ENCODE data around the gene NT5C3A. TPM values are rescaled to one million over a fixed set of nuclear protein-coding genes. Genes with fewer than 3 reads are reported as not detected.

NT5C3A gene
- total and polyA plus RNA-seq, 3 donors from 2014 or later: 18.9 to 23.8 (median 19.5) TPM

- Histone ChIP-seq H3K4me3 (no peak overlapping the region), H3K27ac (no peak overlapping the region), H3K9me3 (no peaks in the 10 kb centered on the region), H3K4me1 (no peaks in the 10 kb centered on the region), H3K27me3 (no peaks in the 10 kb centered on the region), H3K36me3 (ENCODE audit: low read depth, missing control alignments) (no peaks in the 10 kb centered on the region)
- TF ChIP-seq CTCF (IDR thresholded peaks at IDR 0.05) (no peak), POLR2A (IDR thresholded peaks at IDR 0.05) (no peak)
- intact Hi-C loops (cut with DNase I; ENCODE audit: low total_unique reads): no loop called here
- 73 to 76% methylated on average over 7 of the region's 7 CpGs for WGBS, 2 donors
- no peak for DNase-seq
These were observed 26.6 kb upstream of the NT5C3A start for GRCh38 chr7:33089142-33089541.

GRCh38 chr7:33087858-33088257, 25.3 kb upstream of the NT5C3A start:
- Histone ChIP-seq H3K4me1 (no peaks in the 10 kb centered on the region), H3K9me3 (no peaks in the 10 kb centered on the region), H3K27ac (no peak overlapping the region), H3K4me3 (no peak overlapping the region), H3K36me3 (ENCODE audit: low read depth, missing control alignments) (no peaks in the 10 kb centered on the region), H3K27me3 (no peaks in the 10 kb centered on the region)
- WGBS, 2 donors: 85 to 87% methylated on average over 2 of the region's 2 CpGs
- intact Hi-C loops (cut with DNase I; ENCODE audit: low total_unique reads): no loop called here
- no peak for DNase-seq
- TF ChIP-seq POLR2A (IDR thresholded peaks at IDR 0.05) (no peak), CTCF (IDR thresholded peaks at IDR 0.05) (no peak)

- TF ChIP-seq CTCF (IDR thresholded peaks at IDR 0.05) (no peak), POLR2A (IDR thresholded peaks at IDR 0.05) (no peak)
- no peaks in the 10 kb centered on the region for H3K27me3 ChIP-seq
- no peak for DNase-seq
- H3K9me3 ChIP-seq: no peaks in the 10 kb centered on the region
- no peaks in the 10 kb centered on the region for H3K4me1 ChIP-seq
- 71 to 72% methylated on average over 2 of the region's 2 CpGs for WGBS, 2 donors
- no peak overlapping the region for H3K4me3 ChIP-seq
- H3K27ac ChIP-seq: no peak overlapping the region
- H3K36me3 ChIP-seq (ENCODE audit: low read depth, missing control alignments): no peaks in the 10 kb centered on the region
- intact Hi-C loops (cut with DNase I; ENCODE audit: low total_unique reads): no loop called here
These were observed 24.8 kb upstream of the NT5C3A start for GRCh38 chr7:33087356-33087755.

GRCh38 chr7:33079763-33080690, 17.5 kb upstream of the NT5C3A start:
- intact Hi-C loops (cut with DNase I; ENCODE audit: low total_unique reads): no loop called here
- Histone ChIP-seq H3K4me1 (no peaks in the 10 kb centered on the region), H3K36me3 (ENCODE audit: low read depth, missing control alignments) (no peaks in the 10 kb centered on the region), H3K27ac (no peak overlapping the region), H3K9me3 (no peaks in the 10 kb centered on the region), H3K27me3 (no peaks in the 10 kb centered on the region), H3K4me3 (no peak overlapping the region)
- no peak for DNase-seq
- WGBS, 2 donors: 88 to 90% methylated on average over 8 to 9 of the region's 9 CpGs
- no peak for TF ChIP-seq CTCF (IDR thresholded peaks at IDR 0.05)
- no peak for TF ChIP-seq POLR2A (IDR thresholded peaks at IDR 0.05)

- no peak overlapping the region for H3K27ac ChIP-seq
- no peaks in the 10 kb centered on the region for H3K4me1 ChIP-seq
- no peak overlapping the region for H3K4me3 ChIP-seq
- intact Hi-C loops (cut with DNase I; ENCODE audit: low total_unique reads): no loop called here
- no peaks in the 10 kb centered on the region for H3K27me3 ChIP-seq
- H3K9me3 ChIP-seq: no peaks in the 10 kb centered on the region
- WGBS, 2 donors: 84 to 87% methylated on average over 2 of the region's 2 CpGs
- TF ChIP-seq CTCF (IDR thresholded peaks at IDR 0.05) (no peak), POLR2A (IDR thresholded peaks at IDR 0.05) (no peak)
- no peaks in the 10 kb centered on the region for H3K36me3 ChIP-seq (ENCODE audit: low read depth, missing control alignments)
- no peak for DNase-seq
These were observed 16.5 kb upstream of the NT5C3A start for GRCh38 chr7:33079096-33079495.

Measured in testis (tissue), 3 donors.